Measurements from ENCODE around the gene CFAP57. TPM values are rescaled to one million over a fixed set of nuclear protein-coding genes. Genes with fewer than 3 reads are reported as not detected.

The CFAP57 gene
- total RNA-seq, 1 experiment from 2014 or later = 1.7 TPM

DNA sequence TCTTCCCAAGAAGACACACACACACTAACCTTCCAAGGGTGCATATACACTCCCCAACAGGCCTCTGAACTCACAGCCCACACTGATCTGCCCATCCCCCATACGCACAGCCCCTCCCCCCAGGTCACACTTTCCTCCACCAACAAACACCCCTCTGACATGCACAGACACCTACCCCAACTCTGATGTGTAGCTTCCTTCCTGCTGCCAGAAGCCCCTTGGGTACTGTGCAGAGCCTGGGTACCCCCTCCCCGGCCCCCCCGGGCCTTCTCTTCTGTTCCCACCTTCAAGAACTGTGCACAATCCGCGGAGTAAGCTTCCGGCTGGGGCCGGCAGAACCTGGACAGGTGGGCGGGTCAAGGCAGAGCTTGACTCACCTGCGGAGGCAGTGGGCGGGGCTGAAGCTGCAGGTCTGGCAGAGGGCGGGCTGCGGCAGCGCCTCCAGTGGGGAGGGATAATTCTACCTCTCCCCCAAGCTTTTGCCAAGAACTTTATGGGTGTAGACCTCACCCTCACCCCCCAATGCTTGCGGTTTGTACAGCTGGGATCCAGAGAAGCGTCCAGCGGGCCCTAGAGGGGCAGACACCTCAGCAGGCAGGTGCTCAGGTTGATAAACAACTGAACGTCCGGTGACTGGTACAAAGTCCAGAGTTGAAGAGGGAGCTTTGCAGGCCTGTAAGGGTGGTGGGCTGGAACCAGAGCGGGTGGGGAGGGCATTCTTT lies 113.3 kb downstream of the CFAP57 start, which contains the start of gene C1orf210:
Gene C1orf210 (minus strand): TSS at position 313 of the 722 bp plus-strand sequence. CDS start 2,311 bp downstream, outside the sequence.
- CTCF ChIA-PET = interaction anchor here (0.6 to 1.4 kb wide), 11 partner anchors 9 to 365 kb away, joined by 3 to 14 read pairs (median 4); partner anchors contain the start of genes CFAP57 and EBNA1BP2
- peaks cover 22% of the 10 kb centered on the region for H3K4me1 ChIP-seq (replicated peaks; ENCODE audit: insufficient read depth)
- peak within 1 kb of the TSS; percentile 71 for H3K4me3 ChIP-seq
- BruUV-seq (replicated peaks) = no TSS peak
- H3F3A ChIP-seq (ENCODE audit: insufficient read depth, low read depth) = no peaks in the 10 kb centered on the region; the same call in 1 of the 2 replicates
- H3K79me2 ChIP-seq (ENCODE audit: low read depth) = peaks cover 20% of the 10 kb centered on the region
- TF ChIP-seq, protein P1, sequence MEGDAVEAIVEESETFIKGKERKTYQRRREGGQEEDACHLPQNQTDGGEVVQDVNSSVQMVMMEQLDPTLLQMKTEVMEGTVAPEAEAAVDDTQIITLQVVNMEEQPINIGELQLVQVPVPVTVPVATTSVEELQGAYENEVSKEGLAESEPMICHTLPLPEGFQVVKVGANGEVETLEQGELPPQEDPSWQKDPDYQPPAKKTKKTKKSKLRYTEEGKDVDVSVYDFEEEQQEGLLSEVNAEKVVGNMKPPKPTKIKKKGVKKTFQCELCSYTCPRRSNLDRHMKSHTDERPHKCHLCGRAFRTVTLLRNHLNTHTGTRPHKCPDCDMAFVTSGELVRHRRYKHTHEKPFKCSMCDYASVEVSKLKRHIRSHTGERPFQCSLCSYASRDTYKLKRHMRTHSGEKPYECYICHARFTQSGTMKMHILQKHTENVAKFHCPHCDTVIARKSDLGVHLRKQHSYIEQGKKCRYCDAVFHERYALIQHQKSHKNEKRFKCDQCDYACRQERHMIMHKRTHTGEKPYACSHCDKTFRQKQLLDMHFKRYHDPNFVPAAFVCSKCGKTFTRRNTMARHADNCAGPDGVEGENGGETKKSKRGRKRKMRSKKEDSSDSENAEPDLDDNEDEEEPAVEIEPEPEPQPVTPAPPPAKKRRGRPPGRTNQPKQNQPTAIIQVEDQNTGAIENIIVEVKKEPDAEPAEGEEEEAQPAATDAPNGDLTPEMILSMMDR (conservative IDR thresholded peaks at IDR 0.05) = peak; percentile 70
- no peak for TF ChIP-seq EZH2 (IDR thresholded peaks at IDR 0.05; ENCODE audit: low read depth)
- POLR2A ChIA-PET (ENCODE audit: unreplicated experiment) = interaction anchor here (0.6 to 1.3 kb wide), 16 partner anchors 9 to 708 kb away, joined by 3 to 37 read pairs (median 6); partner anchors contain the start of genes CDC20 and ELOVL1
- H3K27ac ChIP-seq = peak within 1 kb of the TSS; percentile 21
- H3K4me2 ChIP-seq = peak within 1 kb of the TSS; percentile 99
- H2AFZ ChIP-seq = peak within 1 kb of the TSS; percentile 80
- no peaks in the 10 kb centered on the region for H3K9me2 ChIP-seq (ENCODE audit: insufficient read depth)
- H3K27me3 ChIP-seq (ENCODE audit: insufficient read depth, low read depth) = no peaks in the 10 kb centered on the region
- peak; percentile 91 to 97 for DNase-seq
- intact Hi-C loops (cut with micrococcal nuclease; ENCODE audit: unreplicated experiment) = loop anchor here (1.0 to 5.0 kb wide), 5 partner anchors 37 to 81 kb away; partner anchors contain the start of gene CDC20
- no peaks in the 10 kb centered on the region for H4K20me1 ChIP-seq (ENCODE audit: insufficient read depth)
- no peaks in the 10 kb centered on the region for H3K9me3 ChIP-seq (ENCODE audit: insufficient read depth, low read depth)
- no peaks in the 10 kb centered on the region for H3K36me3 ChIP-seq (ENCODE audit: low read depth)

DNA sequence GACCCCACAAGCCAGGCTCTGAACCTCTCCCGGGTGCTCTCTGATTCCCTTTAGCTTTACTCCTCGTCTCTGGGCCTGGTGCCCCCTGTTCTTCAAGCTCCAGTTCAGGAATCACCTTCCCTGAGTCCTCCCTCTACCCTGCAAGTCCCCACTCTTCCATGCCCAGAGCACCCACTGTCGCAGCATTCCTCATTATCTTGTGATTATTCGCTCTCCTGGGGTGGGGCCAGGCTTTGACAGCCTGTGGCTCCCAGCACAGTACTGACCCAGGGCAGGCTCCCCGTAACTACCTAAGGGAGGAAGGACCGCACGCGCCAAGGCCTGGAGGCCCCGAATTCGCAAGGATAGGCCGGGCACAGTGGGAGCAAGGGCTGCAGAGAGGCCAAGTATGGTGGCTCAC lies 114.0 kb downstream of the CFAP57 start:
- ChIA-PET POLR2A (ENCODE audit: unreplicated experiment) (interaction anchor here (0.6 to 1.3 kb wide), 10 partner anchors 11 to 105 kb away, joined by 3 to 37 read pairs (median 6); partner anchors contain the start of genes CDC20 and ELOVL1), CTCF (interaction anchor here (0.6 to 1.2 kb wide), 6 partner anchors 8 to 274 kb away, joined by 3 to 14 read pairs (median 8); no protein-coding TSS in a partner anchor)
- no TSS peak for BruUV-seq (replicated peaks)
- DNase-seq = no peak
- H3K4me1 ChIP-seq (replicated peaks; ENCODE audit: insufficient read depth) = peaks cover 22% of the 10 kb centered on the region
- H3K27me3 ChIP-seq (ENCODE audit: insufficient read depth, low read depth) = no peaks in the 10 kb centered on the region
- H4K20me1 ChIP-seq (ENCODE audit: insufficient read depth) = no peaks in the 10 kb centered on the region
- H3K27ac ChIP-seq = peak overlapping the region; percentile 21; the same call in 1 of the 2 replicates
- no peaks in the 10 kb centered on the region for H3K9me3 ChIP-seq (ENCODE audit: insufficient read depth, low read depth)
- no peak for TF ChIP-seq EZH2 (IDR thresholded peaks at IDR 0.05; ENCODE audit: low read depth)
- TF ChIP-seq, protein P1 (conservative IDR thresholded peaks at IDR 0.05) = no peak
- no peaks in the 10 kb centered on the region for H3K36me3 ChIP-seq (ENCODE audit: low read depth)
- peak overlapping the region; percentile 71; the same call in 1 of the 2 replicates for H3K4me3 ChIP-seq
- H2AFZ ChIP-seq = no peak overlapping the region
- peaks cover 20% of the 10 kb centered on the region for H3K79me2 ChIP-seq (ENCODE audit: low read depth)
- no peaks in the 10 kb centered on the region for H3K9me2 ChIP-seq (ENCODE audit: insufficient read depth)
- H3F3A ChIP-seq (ENCODE audit: insufficient read depth, low read depth) = no peaks in the 10 kb centered on the region; the same call in 1 of the 2 replicates
- H3K4me2 ChIP-seq = peak overlapping the region; percentile 99
- intact Hi-C loops (cut with micrococcal nuclease; ENCODE audit: unreplicated experiment) = loop anchor here (5.0 kb wide), 1 partner anchor 36 kb away; no protein-coding TSS in a partner anchor

DNA sequence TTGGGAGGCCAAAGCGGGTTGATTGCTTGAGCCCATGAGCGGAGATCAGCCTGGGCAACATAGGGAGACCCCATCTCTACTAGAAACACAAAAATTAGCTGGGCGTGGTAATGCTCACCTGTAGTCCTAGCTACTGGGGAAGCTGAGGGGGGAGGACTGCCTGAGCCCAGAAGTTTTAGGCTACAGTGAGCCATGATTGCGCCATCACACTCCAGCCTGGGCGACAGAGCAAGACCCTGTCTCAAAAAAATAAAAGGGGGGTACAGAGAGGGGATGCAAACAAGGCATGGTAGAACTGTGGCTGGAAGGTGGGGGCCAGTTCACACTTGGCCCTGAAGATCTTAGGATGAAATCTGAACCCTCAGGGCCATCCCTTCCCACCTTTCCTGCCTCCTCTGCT lies 114.4 kb downstream of the CFAP57 start:
- Histone ChIP-seq H2AFZ (no peak overlapping the region), H3F3A (ENCODE audit: insufficient read depth, low read depth) (no peaks in the 10 kb centered on the region; the same call in 1 of the 2 replicates), H3K27me3 (ENCODE audit: insufficient read depth, low read depth) (no peaks in the 10 kb centered on the region), H3K4me1 (replicated peaks; ENCODE audit: insufficient read depth) (peaks cover 22% of the 10 kb centered on the region), H3K9me3 (ENCODE audit: insufficient read depth, low read depth) (no peaks in the 10 kb centered on the region), H3K9me2 (ENCODE audit: insufficient read depth) (no peaks in the 10 kb centered on the region), H3K36me3 (ENCODE audit: low read depth) (no peaks in the 10 kb centered on the region), H4K20me1 (ENCODE audit: insufficient read depth) (no peaks in the 10 kb centered on the region), H3K4me2 (no peak overlapping the region), H3K27ac (no peak overlapping the region), H3K4me3 (no peak overlapping the region), H3K79me2 (ENCODE audit: low read depth) (peaks cover 20% of the 10 kb centered on the region)
- intact Hi-C loops (cut with micrococcal nuclease; ENCODE audit: unreplicated experiment) = loop anchor here (5.0 kb wide), 1 partner anchor 36 kb away; no protein-coding TSS in a partner anchor
- CTCF ChIA-PET = no interaction called here
- BruUV-seq (replicated peaks) = no TSS peak
- TF ChIP-seq, protein P1 (conservative IDR thresholded peaks at IDR 0.05) = no peak
- TF ChIP-seq EZH2 (IDR thresholded peaks at IDR 0.05; ENCODE audit: low read depth) = no peak
- DNase-seq = no peak
- POLR2A ChIA-PET (ENCODE audit: unreplicated experiment) = interaction anchor here (0.6 kb wide), 2 partner anchors 16 to 96 kb away, joined by 3 to 7 read pairs; no protein-coding TSS in a partner anchor
